Measurements from ENCODE around the gene ACOT7.

Gene ACOT7

DNA sequence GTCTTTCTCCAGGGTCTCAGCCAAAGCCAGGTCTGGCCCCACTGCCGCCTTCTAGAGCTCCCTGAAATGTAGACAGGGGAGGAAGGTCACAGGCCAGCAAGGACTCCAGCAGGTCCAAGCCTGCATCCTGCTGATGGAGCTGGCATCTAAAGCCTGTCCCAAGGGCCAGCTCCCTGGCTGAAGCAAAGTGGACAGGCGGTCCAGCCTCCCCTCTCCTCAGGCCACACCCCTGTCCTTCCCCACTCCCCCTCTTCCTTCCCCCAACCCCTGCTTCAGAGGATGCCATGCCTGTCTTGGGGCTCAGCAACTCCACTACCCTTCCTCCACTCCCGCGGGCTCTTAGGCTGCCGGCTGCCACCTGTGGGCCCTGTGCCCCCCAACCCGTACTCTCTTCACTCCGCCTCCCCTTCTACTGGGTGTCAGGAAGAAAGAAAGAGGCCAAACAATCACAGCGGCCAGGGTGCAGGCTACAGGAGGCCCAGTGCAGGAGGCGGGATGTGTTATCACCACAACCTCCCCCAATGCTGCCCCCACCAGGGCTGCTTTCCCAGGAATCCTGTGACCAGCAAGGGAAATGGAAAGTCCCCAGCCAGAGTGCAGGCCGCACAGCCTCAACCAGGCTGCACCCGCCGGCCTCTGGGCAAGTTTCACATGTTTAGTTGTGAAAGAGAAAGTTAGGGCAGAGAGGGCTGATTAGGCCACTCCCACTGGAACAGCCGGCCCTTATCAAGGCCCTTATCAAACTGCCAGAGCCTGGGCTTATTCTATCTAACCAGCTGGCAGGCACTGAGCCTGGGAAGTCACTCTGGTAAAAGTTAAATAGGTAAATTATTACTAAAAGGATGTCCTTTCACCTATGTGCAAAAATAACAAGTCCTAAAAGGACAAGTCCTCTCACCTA is 34.1 kb downstream of the ACOT7 start:
- no peak for DNase-seq

DNA sequence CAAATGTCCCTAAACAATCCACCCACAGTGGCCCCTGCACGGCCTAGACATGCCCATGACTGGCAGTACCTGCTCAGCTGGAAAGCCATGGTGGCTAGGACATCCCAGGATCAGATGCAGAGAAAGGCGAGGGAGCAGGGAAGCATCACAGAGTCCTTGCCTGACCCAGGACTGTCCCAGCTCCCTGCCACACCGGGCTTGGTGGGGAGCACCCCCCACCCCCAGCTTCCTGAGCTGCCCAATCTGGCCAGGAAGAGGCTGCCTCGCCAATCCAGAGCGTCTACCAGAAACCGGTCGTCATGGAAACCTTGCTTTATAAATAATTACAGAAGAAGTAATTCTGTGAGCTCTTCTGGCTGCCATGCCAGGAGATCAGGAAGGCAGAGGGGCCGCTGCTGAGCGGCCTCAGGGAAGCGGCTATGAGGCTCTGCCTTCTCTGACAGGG is 34.8 kb downstream of the ACOT7 start:
- DNase-seq = no peak

DNA sequence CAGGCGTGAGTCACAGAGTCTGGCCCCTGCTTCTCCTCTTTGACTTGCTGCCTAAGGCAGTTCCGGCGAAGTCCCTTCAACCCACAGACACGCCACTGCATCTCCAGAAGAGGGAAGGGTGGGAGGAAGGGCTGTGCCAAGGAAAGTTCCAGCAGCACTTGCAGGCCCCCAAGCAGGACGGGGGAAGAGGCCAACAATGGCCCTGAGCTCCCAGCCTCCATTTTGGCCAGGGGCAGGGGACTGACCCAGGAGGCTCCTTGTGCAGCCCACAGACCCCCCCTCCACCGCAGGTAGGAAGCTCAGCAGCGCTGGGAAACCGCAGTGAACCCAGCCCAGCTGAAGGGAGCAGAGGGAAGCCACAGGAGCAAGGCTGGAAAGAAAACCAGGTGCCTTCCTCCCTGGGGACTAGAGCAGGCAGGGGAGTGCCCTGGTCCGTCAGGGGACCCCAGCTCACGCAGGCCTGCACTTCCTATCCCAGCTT is 35.4 kb downstream of the ACOT7 start:
- no peak for DNase-seq

DNA sequence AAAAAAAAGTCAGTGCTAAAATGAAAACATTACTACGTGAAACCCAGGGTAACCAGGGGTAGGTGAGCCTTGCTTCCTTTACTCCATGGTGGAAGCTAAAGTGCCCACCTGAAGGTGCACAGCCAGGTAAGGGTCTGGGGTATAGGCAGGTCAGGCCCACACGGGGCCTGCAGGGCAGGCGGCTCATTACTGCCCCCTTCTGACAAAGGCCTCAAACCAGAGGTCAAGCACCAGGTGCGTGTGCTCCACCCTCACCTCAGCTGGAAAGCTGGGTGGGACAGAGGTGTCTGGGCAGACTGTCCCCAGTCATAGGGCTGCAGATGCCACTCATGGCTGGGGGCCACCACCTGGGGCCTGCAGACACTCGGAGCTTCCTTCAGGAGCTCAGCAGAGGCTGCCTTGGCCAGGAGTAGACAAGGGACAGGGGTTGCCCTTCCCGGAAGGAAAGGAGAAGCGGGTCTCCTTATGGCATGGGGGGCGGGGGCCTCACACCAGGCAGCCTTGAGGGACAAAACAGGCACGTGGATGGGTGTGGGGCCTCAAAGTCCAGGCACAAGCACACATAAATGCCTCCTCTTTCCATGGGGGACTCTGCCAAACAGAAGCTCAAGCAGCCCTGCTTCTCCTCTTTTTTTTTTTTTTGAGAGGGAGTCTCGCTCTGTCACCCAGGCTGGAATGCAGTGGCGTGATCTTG is 36.2 kb downstream of the ACOT7 start:
- DNase-seq = no peak

- no peak for DNase-seq
Observed at GRCh38 chr1:6355621-6356020, 37.9 kb downstream of the ACOT7 start.

DNA sequence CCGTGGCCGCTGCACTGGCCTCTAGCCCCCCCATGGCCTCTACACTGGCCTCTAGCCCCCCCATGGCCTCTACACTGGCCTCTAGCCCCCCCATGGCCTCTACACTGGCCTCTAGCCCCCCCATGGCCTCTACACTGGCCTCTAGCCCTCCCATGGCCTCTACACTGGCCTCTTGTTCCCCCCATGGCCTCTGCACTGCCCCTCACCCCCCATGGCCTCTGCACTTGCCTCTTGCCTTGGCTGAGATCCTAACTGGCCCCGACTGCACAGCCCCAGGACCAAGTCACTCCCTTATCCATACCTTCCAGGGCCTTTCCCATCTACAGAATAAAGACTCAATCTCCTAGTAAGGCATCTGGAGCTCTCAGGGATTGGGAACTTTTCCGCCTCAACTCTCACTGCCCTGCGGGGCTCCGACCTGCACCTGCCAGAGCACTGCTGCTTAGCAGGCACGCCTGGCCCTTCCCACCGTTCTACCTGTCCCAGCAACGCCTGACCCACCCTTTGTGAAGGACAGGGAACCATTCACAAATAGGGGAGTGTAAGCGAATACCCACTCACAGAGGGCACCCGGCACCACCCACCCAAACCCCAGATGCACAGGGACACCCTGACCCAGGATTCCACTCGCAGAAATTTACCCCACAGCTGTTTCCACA is 38.8 kb downstream of the ACOT7 start:
- no peak for DNase-seq

DNA sequence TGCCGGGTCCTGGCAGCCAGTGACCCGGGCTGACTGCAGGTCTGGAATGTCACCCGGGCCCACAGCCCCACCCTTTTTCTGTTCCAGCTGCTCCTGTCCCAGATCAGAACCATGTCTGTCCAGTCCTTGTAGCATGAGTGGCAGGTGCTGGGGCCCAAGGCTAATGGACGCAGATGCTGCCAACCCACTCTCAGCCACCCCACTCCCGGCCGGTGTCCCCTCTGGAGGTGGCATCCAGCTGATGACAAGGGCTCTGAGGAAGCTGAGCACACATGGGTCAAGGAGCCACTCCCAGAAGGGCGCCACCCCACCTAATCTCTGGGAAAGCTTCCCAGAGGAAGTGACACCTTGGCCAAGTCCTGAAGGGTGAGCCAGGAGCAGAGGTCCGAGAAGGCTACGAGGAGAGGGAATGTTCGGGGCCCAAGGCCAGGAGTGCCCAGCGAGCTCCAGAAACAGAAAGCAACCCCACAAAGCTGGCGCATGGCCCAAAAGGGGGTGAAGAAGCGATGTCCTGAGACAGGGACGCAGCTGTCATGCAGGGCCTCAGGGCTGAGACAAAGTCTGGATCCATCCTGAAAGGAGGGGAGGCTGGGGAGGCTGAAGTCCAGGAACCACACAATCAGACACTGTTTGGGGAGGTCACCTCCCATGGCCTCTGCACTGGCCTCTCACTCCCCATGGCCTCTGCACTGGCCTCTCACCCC is 39.5 kb downstream of the ACOT7 start:
- no peak for DNase-seq

DNA sequence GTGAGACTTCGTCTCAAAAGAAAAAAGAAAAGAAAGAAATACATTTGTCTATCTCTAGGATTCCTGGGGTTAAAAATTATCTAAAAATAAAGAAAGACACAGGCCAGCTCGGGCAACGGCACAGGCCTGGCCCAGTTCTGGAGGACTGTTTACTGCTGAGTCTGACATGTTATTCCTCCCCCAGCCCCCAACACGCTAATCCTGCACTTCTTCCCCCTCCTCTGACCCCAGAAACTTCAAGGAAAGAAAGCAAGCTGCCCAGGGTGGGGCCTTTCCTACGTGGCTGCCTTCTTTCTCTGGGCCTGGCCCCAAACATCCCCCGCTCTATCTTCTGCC is 40.0 kb downstream of the ACOT7 start:
- no peak for DNase-seq

GRCh38 chr1:6352138-6352563 is 41.4 kb downstream of the ACOT7 start:
- no peak for DNase-seq

- no peak for DNase-seq
Observed at GRCh38 chr1:6351480-6352137, 42.0 kb downstream of the ACOT7 start.

- DNase-seq = no peak
Observed at GRCh38 chr1:6350416-6351088, 43.0 kb downstream of the ACOT7 start.

DNA sequence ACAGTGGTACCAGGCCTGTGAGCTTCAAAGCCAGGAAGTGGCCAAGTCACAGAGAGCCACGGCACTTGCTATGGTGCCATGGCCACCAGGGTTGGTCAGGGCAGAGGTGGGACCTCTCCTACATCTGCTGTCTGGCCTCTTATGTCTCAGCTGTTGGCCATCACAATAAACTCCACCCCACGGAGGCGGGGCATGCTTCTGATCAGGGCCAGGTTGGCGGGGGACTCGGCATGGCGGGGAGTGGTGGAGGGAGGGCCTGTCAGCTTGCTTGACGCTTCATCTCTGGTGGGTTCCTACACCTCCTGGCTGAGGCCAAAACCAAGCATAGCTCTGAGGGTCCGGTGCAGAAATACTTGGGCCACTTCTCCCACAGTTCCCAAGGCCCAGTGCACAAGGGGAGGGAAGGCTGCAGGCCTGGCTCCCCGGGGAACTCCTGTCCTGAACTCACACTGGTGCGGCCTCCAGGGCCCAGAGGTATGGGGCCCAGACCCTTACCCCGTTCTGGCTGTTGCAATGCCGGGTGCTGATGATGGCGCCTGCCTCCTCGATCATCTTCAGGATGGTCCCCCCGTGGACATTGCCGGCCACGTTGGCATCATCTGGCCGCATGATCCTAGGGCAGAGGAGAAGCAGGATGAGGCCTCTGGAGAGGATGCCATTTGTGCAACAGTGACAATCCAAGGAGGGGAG is 44.2 kb downstream of the ACOT7 start:
- DNase-seq = no peak

GRCh38 chr1:6348511-6349191 is 44.9 kb downstream of the ACOT7 start:
- DNase-seq = no peak

- no peak for DNase-seq
Observed at GRCh38 chr1:6347641-6348487, 45.7 kb downstream of the ACOT7 start.

DNA sequence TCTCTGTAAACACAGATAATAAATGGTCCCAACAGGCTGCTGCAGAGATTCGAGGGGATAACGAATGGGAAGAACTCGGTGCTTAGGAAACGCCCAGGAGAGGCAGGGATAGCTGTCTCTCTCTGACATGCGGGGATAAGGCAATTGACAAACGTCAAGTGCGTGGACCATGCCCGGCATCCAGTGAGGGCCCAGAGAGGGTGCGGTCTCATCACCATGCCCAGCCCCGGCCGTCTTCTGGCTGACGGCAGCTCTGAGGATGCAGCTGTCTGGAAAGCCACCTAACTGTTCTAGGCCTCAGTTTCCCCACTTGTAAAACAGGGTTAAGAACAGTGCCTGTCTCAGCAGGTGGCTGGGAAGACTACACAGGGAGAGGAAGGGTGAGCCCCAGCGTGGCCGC is 48.1 kb downstream of the ACOT7 start:
- no peak for DNase-seq

DNA sequence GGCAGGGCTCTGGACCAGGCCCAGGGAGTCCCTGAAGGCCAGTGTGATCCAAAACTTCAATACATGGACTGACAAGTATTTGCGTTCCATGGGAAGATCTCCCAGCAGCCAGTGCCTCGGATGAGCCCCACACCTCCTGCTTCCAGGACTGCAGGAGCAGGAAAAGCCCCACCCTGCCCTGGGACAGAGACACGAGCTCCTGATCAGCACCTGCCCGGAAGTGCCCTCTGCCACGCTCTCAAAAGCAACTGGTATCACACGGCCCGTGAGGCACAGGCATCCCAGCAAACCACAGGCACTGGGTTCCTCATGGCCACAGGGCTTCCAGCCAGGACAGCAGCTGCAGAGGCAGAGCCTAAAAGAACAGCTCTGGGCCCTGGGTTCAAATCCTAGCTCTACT is 48.6 kb downstream of the ACOT7 start:
- DNase-seq = no peak

- DNase-seq = no peak
Observed at GRCh38 chr1:6343506-6344405, 49.8 kb downstream of the ACOT7 start.

DNA sequence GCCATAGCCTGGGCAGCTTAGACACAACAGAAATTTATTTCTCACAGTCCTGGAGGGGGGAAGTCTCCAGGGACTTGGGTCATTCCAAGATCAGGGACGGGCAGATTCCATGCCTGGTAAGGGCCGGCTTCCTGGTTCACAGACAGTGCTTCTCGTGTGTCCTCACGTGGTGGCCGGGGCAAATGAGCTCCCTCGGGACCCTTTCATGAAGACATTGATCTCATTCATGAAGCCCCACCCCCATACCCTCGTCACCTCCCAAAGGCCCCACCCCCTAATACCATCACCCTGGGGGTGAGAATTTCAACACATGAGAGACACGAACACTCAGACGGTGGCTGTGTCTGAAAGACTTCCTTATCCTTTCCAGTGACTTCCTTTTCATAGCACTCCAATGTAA is 51.5 kb downstream of the ACOT7 start:
- no peak for DNase-seq

GRCh38 chr1:6338695-6339094 is 54.9 kb downstream of the ACOT7 start:
- no peak for DNase-seq
